GM21723 (cell line): ENCODE data around the gene GRM5.
"Not testable (repeated sequence)": the region's sequence is repeated elsewhere in the genome, so short reads cannot be mapped to it uniquely, and the experiment has no call there.

Experiments used
- ATAC-seq: cut with Tn5 transposase; IDR thresholded peaks from one replicate; pipeline ENCODE4 v1.9.1; 2021; ENCODE audit warnings: mild to moderate bottlenecking, moderate library complexity; ENCODE audit not compliant: unreplicated experiment

GRM5 gene

DNA sequence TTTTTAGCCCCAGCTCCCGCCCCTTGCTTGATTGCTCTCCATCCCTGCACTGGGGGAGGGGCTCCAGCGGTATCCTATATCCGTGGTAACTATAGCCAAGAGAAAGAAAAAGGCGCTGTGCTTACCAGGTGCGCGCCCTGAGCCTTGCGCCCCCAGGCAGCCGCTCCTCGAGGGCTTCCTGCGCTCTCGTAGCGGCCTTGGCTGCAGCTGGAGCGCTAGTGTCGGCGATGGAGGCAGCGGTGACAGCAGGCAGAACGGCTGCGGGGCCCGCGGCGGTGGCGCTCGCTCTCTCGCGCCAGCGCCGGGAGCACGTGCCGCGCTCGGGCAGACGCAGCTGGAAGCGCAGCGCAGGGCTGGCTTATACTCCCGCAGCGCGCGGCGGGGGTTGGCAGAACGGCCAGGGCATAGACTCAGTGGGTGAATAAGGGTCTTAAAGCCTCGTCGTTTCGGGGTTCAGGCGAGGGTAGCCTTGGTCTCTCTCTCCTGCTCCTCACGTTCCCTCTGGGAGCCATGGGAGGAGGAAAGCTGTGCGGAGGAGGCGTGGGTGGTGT, at the start of gene GRM5:
Gene GRM5, minus strand, starts transcription at position 332 of the 551 bp plus-strand sequence. CDS start 18,110 bp downstream, outside the sequence.
- not testable (repeated sequence) for ATAC-seq

DNA sequence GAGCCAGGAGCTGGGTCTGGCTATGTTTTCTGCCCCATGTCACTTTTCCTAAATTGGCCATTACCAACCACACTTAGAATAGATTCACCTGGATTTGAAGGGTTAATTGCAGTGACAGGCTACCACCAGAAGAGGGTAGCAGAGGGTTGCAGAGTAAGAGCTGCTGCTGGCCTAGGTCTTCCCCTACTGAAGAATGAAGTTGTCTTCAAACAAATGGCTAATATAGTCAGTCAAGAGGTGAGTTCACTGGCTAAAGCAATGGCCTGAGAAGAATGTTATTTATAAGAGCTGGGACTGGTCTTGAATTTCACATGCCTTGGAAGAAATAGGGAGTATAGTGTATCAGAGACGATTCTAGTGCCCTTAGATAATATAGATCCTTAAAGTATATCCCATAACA, 32.2 kb upstream of the GRM5 start:
- peak; percentile 89 for ATAC-seq

DNA sequence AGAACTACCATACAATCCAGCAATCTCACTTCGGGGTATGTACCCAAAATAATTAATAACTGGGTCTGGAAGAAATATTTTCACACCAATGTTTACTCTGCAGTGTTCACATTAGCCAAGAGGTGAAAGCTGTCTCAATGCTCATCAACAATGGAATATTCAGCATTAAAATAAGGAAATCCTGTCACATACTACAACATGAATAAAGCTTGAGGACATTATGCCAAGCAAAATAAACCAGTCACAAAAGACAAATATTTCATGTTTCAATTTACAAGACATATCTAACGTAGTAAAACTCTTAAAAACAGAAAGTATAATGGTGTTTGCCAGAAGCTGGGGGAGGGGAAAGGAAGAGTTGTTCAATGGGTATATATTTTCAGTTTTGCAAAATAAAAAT, 28.0 kb upstream of the GRM5 start:
- not testable (repeated sequence) for ATAC-seq

DNA sequence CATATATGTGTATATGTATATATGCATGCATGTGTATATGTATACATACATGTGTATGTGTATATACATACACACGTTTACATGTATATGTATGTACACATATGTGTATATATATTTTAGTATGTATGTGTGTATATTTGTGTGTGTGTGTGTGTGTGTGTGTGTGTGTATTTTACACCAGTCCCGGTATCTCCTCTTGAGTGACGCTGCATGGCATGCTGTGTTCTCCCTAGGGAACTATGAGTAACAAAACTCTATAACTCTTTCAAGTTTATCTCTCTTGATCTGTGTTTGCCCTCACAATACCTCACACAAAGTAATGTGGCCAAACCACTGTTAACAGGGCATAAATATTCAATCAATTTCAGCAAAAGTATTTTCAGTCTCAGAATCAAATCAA, 19.2 kb upstream of the GRM5 start:
- ATAC-seq = not testable (repeated sequence)

DNA sequence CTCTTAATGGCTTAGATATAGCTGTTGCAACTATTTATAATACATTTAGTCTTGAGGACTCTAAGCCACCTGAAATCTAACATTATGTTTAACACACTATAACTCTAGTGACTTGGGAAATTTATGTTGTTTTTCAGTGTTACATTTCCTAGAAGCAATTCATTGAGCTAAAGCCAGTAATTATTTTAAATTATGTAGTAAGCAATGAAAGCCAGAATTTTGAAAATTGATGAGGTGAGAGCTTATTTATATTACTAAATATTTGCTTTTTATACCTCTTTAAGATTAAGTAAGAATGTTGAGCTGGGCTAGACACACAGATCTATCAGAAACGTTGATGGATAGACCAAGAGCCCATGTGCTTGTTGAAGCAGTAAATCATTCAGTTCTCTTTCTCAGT, 5.1 kb upstream of the GRM5 start:
- ATAC-seq = not testable (repeated sequence)

DNA sequence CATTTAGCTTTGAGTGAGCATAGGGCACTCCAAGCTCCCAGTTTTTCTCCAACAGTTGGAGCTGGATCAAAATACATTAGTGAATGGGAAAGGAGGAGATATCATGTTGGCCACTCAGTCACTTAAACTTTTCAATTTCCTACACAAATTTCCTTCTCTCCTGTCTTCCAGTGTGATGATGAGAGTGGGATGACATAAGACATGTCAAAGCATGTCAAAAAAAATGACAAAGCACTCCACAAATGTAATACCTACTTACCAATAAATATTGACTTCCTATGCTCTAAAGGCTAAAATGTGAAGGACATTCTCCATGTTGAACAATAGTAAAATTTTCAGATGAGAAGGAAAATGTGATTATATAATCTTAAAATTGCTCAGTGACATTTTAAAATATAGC, 1.5 kb upstream of the GRM5 start:
- ATAC-seq = no peak

DNA sequence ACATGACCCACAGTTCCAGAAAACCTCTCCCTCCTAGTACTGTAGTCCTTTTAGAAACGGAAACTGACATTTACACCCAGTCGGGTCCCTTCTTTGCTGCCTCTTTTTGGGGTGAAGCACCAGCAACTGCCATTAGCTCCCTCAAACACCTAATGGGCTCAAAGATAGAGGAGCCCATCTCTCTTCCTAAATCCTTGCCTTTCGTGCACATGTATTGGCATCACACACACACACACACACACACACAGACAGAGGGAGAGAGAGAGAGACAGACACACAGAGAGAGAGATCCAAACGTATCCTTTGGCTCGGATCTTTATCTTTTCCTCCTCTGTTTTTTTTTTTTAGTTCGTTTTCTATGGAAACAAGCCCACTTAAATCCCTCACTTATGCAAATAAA, 716 bp downstream of the GRM5 start:
- no peak for ATAC-seq

DNA sequence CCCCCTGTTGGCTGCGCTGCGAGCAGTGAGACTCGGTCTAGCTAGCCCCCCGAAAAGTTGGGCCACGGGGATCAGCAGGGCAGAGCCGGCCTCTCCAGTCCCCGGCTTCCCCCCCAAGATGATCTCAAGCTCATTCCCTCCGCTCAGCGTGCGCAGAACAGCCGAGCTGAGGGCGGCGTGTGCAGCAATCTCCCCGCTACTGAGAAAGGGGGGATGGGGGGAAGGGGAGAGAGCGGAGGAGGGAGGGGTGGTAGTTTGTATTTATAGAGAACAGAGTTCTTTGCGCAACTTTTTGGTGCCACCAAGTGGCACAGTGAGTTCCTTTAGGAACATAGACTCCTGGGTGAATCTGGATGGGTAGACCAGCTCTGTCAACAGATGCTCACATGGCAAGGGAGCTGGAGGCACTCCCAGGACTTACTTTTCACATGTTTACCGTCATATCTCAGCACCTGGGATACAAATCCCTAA, 2.3 kb downstream of the GRM5 start:
- not testable (repeated sequence) for ATAC-seq

DNA sequence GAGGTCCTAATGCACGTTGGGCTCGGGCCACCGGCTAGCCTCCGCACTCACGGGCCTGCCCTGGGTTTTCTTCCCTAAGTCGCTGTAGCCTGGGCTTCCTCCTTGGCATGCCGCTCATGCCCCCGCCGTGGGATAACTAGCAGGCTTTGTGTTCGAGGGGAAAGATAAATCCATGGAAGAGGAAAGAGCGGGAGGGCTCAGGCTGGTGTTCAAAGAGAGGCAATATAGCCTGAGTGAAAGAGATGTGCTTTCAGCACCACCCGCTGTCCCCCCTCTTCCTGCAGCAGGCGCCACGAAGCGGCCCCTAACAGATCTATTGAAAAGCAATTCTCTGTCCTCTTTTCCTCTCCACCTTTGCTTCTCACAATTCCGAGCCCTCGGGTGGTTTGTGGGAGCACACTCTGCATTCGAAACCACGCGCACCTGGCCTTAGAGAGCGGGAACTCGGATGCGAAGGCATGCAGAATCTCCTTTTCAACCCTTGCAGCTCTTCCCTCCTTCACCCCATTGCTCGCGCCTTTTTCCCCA, 2.9 kb downstream of the GRM5 start:
- not testable (repeated sequence) for ATAC-seq

DNA sequence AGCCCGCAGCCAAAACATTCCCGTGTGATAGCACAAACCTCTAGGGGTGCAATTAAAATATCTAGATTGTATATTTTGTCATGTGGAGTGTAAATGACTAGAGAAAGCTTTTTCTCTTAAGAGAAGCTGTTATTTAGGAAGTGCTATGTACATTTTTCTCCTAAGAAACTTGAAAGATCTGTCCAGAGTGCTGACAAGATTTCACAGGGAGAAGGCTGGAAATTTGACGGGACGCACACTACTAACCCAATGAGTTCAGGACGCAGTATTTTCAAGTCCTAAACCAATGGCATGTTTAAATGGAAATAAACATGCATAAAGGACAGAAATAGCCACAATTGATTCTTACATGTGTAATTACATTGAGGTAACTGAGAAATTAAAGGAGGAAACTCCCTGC, 3.9 kb downstream of the GRM5 start:
- ATAC-seq = not testable (repeated sequence)

DNA sequence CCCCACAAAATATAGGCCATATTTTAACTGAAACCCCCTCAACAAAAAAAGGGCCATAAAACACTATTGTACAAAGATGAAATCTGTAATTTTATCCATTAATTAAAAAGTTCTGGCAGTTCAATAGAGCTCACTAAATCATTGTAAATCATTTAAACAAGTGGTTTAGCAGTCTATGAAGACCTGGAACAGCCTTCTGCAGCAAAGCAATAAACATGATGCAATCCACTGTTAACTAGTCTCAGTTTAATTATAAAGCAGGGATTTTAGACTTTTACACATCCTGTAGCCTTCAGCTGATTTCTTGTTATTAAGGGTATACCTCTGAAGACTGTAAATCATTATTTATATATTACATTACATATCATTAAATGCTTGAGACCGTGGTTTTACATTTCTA, 8.4 kb downstream of the GRM5 start:
- not testable (repeated sequence) for ATAC-seq

DNA sequence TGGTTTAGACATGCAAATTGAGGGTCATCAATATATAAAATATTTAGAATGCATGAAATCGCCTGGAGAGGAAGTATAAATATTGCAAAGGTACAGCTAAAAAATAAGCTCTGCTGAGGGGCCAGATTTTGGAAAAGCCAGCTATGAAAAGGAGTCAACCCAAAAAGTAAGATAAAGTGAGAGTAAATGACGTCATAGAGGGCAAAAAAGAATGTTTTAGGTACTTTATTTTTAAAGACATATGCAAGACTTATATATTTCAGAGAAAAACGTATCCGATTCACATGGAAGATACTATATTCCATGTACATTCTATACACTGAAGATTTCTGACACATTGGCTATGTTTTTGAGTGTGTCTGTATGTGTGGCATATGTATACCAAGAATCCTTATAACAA, 13.6 kb downstream of the GRM5 start:
- ATAC-seq = no peak

DNA sequence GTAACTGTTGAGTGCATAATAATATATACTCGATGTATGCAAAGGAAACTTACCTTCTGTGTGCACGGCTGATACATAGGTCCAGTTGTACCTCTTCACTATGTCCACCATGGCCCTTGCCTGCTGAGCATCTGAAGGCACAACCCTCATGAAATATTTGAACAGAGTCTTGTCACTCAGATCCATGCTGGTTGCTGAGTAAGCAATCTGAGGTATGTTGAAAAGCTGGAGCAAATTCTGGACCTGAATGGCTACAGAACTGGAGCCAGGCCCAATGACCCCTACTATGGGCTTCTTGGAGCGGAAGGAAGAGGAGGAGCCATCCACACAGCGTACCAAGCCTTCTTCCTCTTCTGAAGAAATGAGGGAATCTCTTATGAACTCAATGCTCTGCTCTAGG, 18.6 kb downstream of the GRM5 start:
- ATAC-seq = not testable (repeated sequence)

DNA sequence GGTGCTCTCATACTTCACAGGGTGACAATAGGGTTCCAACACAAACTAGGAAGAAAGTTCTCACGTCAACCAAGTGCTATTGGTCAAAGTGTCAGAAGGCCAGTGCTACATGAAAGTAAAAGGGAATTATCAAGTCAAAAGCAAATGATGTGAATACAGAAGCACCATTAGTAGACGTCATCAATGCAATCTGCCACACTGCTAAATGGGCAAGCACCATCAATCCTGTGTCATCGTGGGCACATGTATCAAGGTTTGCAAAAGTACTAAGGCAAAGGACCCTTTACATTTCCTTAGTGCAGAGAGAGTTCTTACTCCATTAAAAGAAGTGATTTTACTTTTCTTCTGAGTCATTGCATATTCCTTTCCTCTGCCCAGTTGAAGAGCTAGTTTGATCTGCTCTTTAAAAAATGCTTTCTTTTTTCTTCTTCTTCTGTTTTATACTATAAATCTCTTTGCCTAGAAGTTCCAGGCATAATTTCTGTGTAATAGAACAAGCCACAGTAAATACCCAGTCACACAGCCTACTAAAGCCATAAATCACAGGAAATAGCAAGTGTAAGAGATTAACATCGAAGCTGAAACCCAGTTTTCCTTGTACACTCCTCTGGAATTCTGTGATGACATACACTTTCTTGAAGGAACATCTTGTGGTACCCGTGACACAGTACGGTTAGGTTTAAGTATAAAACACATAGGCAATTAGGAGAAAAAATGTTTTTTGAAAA, 21.8 kb downstream of the GRM5 start:
- ATAC-seq = not testable (repeated sequence)

DNA sequence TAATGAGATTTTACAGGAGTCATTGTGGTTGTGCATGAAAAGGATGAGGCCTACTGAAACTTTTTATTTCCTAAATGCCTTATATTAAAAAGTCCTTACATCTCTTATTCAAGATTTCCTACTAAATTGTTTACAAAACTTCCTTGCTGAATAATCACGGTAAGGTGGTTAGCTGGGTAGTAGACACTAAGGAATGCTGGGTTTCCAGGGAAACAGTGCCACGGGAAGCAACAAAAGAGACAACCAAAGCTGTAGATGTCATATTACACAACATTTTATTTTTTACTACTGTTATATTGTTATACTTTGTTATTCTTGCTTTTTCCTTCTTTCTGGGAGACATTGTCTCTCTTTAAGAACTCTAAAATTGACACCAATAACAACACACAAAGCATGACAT, 36.1 kb downstream of the GRM5 start:
- not testable (repeated sequence) for ATAC-seq

DNA sequence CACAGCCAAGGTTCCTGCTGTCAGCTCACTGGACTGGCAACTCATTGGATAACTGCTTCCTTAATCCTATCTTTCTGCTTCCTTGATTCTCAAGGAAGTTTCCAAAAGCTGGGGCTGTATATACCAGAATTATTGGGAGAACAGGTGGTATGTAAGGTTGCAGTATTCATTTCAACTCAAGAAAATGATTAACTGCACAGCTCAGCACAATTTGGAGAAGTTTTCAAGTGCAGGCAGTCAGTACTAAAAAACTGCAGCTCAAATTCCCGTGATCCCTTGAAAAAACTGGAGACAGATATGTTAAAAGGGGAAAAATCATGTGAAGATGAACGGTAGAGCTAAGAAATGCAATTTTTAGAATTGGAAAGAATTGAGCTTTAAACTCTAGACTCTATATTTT, 44.4 kb downstream of the GRM5 start:
- no peak for ATAC-seq

DNA sequence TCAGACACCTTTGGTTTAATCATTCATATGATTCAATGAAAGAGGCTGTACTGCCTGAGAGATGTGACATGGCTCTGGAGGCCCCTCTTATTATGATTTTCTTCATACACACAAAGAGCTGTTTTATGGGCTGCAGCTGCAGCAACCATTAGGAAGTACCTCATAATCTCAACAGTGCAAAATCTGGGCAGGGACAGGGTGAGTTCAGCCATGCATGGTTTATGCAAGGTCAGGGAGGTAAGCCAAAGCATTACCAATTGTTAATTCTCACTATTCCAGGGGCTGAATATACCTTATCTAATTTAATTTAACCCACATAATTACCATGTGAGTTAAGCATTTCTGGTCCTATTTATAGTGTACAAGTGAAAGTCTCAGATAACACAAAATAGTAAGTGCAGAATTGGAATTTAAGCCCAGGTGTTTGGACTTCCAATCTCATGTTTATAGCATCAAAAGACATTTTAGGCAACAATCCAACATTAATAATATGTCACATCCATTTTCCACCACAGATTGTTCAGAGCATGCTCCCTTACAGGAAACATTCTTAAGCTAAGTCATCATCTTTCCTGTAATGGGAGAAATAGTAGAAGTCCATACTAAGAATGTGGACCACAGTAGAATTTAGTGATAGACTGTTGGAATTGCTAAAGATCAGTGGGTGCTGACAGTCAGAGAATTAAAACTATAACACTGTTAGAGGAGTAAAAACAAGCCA, 45.8 kb downstream of the GRM5 start:
- not testable (repeated sequence) for ATAC-seq

DNA sequence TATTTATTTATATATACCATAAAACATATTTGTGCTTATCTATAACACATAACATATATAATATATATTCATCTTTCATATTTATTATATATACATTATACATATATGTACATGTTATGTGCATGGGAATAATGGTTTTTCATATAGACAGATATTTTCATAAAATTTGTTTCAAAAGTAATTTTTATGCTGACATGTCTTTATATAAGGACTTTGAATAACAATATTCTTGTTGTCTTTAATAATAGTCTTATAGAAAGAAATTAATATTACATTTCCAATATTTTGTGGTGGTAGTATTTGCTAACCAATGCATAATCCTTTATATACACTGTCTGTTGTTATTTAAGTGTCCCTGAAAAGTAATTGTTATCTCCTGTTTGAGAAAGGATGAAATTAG, 49.6 kb downstream of the GRM5 start:
- ATAC-seq = no peak

DNA sequence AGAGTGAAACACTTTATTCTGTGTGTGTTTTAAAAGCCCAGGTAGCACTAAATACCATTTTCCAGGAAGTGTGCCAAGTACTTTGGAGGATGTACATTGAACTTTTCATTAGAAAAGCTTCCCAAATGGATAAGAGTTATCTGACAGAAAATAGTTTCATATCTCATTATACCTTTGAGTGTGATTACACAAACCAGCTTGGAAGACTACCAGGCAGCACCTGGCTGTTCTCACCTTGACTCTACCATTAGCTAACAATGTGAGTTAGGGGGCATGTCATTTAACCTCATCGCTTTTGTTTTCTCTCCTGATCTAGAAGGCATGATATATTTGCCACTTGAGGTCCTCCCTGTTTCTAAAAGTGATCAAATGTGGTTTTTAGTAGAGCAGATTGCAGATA, 50.2 kb downstream of the GRM5 start:
- ATAC-seq = no peak

DNA sequence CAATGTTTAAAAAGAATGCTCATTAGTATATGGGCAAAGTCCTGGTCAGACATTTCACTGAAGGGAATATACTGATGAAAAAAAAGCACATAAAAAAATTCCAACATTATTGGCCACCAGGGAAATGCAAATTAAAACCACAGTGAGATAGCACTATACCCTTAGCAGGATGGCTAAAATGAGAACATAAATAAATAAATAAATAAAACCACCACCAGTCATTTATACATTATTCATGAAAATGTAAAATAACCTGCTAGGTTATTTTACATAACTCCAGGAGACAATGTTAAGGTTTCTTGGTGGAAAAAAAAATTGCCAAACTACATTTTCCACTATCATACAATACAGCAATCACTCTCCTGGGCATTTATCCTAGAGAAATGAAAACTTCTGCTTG, 64.9 kb downstream of the GRM5 start:
- ATAC-seq = not testable (repeated sequence)

DNA sequence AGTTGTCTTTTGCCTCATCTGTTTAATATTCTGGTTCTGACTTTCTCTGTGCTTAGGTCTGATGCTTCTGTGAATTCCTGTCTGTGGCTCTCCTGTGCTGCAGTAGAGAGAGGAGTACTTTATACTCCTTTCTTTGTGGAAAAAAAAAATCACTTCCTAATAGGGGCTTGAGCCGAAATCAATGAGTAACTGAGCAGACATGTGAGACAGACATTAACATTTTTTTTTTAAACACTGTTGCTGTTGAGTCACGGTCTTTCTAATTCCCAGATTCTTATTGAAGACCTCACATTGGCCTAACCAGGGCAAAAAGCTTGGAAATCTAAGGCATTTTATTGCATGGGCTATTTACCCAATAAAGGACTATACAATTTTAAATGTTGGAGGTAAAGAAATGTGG, 86.1 kb downstream of the GRM5 start:
- ATAC-seq = no peak

DNA sequence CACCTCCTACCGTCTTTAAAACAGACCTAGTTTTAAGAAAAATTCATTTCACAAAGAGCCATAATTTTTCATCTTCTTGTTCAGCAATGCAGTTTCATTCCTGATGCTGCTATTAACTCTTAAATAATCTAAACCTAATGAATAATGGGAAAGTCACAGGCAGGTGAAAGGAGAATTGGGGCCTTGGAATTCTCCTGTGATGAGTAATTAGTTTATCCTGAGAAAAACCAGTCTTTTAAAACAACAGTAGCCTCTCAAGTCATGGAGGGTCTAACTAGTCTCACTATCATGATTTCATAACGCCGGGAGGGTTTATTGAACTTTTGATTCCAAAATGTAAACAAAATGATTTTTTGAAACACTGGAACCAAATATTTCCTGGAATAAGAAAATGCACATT, 86.8 kb downstream of the GRM5 start:
- ATAC-seq = not testable (repeated sequence)
